Kasumi-1 (cell line): Measurements from ENCODE around the gene ZNF236.
A peak's percentile ranks its signal among the peaks of the same experiment; 100 is the strongest.
"Not testable (repeated sequence)": the region's sequence is repeated elsewhere in the genome, so short reads cannot be mapped to it uniquely, and the experiment has no call there.

Source experiments
- DNase-seq, 2 experiments: peaks; one replicate each; lab custom pipeline; 2025; lab: John Stamatoyannopoulos, UW

The ZNF236 gene

GRCh38 chr18:76948345-76948744 lies 126.0 kb downstream of the ZNF236 start:
- DNase-seq = no peak

GRCh38 chr18:76951456-76952247 lies 129.3 kb downstream of the ZNF236 start:
- no peak for DNase-seq

GRCh38 chr18:76952747-76953146 lies 130.4 kb downstream of the ZNF236 start:
- no peak for DNase-seq

GRCh38 chr18:76953156-76953555 lies 130.8 kb downstream of the ZNF236 start:
- DNase-seq = no peak

- no peak for DNase-seq
Measured at GRCh38 chr18:76953583-76954233, 131.4 kb downstream of the ZNF236 start.

GRCh38 chr18:76955524-76956170 lies 133.3 kb downstream of the ZNF236 start:
- no peak for DNase-seq

- no peak for DNase-seq
Measured at GRCh38 chr18:76956648-76957047, 134.3 kb downstream of the ZNF236 start.

GRCh38 chr18:76957384-76958355 lies 135.3 kb downstream of the ZNF236 start:
- DNase-seq = no peak

GRCh38 chr18:76958692-76959341 lies 136.5 kb downstream of the ZNF236 start:
- no peak for DNase-seq

GRCh38 chr18:76959605-76960004 lies 137.2 kb downstream of the ZNF236 start:
- DNase-seq = no peak

GRCh38 chr18:76960528-76961035 lies 138.2 kb downstream of the ZNF236 start:
- DNase-seq = no peak

- DNase-seq = no peak
Measured at GRCh38 chr18:76962851-76963250, 140.5 kb downstream of the ZNF236 start.

GRCh38 chr18:76963936-76964335 lies 141.6 kb downstream of the ZNF236 start:
- DNase-seq = no peak

- DNase-seq = not testable (repeated sequence)
Measured at GRCh38 chr18:76965555-76966151, 143.3 kb downstream of the ZNF236 start.

- not testable (repeated sequence) for DNase-seq
Measured at GRCh38 chr18:76967299-76967698, 144.9 kb downstream of the ZNF236 start.

- no peak for DNase-seq
Measured at GRCh38 chr18:76967721-76968472, 145.5 kb downstream of the ZNF236 start.

GRCh38 chr18:76970770-76971559 lies 148.6 kb downstream of the ZNF236 start:
- peak; percentile 7 to 21 for DNase-seq

GRCh38 chr18:76972241-76972640 lies 149.9 kb downstream of the ZNF236 start:
- no peak for DNase-seq
